Mucosa of descending colon (tissue), 3 donors: Measurements from ENCODE around the gene MAP9. TPM values are rescaled to one million over a fixed set of nuclear protein-coding genes. Genes with fewer than 3 reads are reported as not detected.
"Not testable (repeated sequence)": the region's sequence is repeated elsewhere in the genome, so short reads cannot be mapped to it uniquely, and the experiment has no call there.

Experiments
- ATAC-seq: fragments of 200-7000 bp; cut with Tn5 transposase; one replicate; pipeline ENCODE4 v1.9.1; 2020; ENCODE audit warnings: mild to moderate bottlenecking, moderate library complexity
- DNase-seq, 3 donors: peaks; one replicate each; pipeline ENCODE4 v3.0.0-alpha.2; 2020
- H3K36me3 ChIP-seq: fragments of 200-600 bp; one replicate; pipeline ENCODE4 v1.8.0; 2021; ENCODE audit warnings: low read depth, mild to moderate bottlenecking
- H3K4me1 ChIP-seq: fragments of 200-600 bp; one replicate; pipeline ENCODE4 v1.8.0; 2021; ENCODE audit warnings: low read depth, mild to moderate bottlenecking
- H3K4me3 ChIP-seq: fragments of 200-600 bp; one replicate; pipeline ENCODE4 v1.8.0; 2021; ENCODE audit warnings: mild to moderate bottlenecking
- H3K9me3 ChIP-seq: fragments of 200-600 bp; one replicate; pipeline ENCODE4 v1.8.0; 2021; ENCODE audit warnings: mild to moderate bottlenecking
- intact Hi-C, 2 donors: fragments of 100-400 bp; cut with DNase I in 1 of 2; cut with micrococcal nuclease in 1 of 2; formaldehyde crosslinking; loops; one replicate each; pipeline versions ENCODE4 v1.11.0 to v1.11.1; 2022; cut with DNase I, micrococcal nuclease
- long read RNA-seq, 2 donors: library from polyadenylated mRNA; unstranded; transcript quantifications; one replicate each; pipeline ENCODE4 v2.0.0, GENCODE V29; 2019 to 2021
- total RNA-seq, 3 donors: library from RNA; stranded (reverse); fragmentation: NEBNext Ultra II Directional in 2 of 3; extraction: Animal tissue kit (Norgen Biotek cat#: 25700) in 2 of 3; gene quantifications; one replicate each; pipeline versions ENCODE4 v1.2.1 to v1.2.4, GENCODE V29; 2021 to 2023
- TF ChIP-seq, protein P1 (sequence below): fragments of 200-600 bp; IDR thresholded peaks from one replicate; pipeline ENCODE4 v1.8.0; 2022; ENCODE audit warnings: antibody characterized with exemption, mild to moderate bottlenecking
- donor health status: DM: no; HTN: no; CAD: no; lungs with moderate emphysema.
- donor health status: DM: no; HTN: no; CAD: no.
- donor health status: DM: no; HTN: yes; CAD: no.

Gene MAP9
- total RNA-seq: 10 to 100 TPM in 1 of 3 donors, 1 to 10 TPM in 1, under 1 TPM in 1; 0.75 to 11.7 (median 2.1) TPM
- long read RNA-seq, donor 1, full-length matches to known transcripts: 1 of 9 reads
- long read RNA-seq, donor 1, partial matches to known transcripts: 2 of 9 reads
- long read RNA-seq, donor 1, other reads (novel, unspliced or antisense): 6 of 9 reads
- long read RNA-seq, donor 2: 0 reads

DNA sequence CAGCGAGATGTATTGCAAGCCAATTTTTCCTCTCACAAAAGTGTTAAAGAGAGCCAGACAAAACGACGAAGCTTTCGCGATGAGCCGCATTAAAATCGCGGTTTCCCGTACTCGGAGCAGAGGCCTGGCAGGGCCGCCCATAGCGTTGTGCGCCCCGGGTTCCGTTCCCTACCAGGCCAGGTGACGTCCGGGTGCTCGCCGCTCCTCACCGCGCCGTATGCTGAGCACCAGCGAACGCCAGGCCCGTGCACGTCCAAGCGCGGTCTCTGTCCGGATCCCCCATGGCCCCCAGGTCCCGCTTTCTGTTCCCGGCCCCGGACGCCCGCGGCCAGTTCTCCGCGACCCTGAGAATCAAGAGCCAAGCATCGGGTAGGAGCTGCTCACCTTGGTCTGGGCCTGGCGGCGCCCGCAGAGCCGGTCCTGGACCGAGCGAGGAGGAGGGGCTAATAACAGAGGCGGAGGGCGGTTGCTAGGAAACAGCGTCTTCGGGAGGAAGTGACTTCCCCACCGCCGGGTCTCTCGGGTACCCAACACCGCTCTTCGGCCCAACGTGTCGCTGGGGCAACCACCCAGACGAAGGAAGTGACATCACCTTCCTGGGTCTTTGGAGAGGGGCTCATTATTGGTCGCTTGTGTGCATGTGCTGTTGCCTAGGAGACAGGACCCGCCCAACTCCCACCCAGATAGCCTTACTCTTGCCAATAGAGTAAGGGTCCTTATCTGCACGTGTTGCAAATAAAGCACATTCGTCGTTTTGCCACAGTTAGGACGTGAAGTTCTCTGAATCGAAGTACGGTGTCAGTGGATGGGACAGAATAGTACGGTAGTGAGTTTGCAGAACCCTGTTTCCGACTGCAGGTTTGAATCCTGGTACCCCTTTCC, at the start of gene MAP9:
Gene MAP9, minus strand, starts transcription at position 579 of the 882 bp plus-strand sequence. CDS start 1,115 bp downstream, outside the sequence.
- intact Hi-C loops: no loop called here
- TF ChIP-seq, protein P1, sequence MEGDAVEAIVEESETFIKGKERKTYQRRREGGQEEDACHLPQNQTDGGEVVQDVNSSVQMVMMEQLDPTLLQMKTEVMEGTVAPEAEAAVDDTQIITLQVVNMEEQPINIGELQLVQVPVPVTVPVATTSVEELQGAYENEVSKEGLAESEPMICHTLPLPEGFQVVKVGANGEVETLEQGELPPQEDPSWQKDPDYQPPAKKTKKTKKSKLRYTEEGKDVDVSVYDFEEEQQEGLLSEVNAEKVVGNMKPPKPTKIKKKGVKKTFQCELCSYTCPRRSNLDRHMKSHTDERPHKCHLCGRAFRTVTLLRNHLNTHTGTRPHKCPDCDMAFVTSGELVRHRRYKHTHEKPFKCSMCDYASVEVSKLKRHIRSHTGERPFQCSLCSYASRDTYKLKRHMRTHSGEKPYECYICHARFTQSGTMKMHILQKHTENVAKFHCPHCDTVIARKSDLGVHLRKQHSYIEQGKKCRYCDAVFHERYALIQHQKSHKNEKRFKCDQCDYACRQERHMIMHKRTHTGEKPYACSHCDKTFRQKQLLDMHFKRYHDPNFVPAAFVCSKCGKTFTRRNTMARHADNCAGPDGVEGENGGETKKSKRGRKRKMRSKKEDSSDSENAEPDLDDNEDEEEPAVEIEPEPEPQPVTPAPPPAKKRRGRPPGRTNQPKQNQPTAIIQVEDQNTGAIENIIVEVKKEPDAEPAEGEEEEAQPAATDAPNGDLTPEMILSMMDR: no peak
- Histone ChIP-seq H3K4me1 (no peaks in the 10 kb centered on the region), H3K4me3 (no peak within 1 kb of the TSS), H3K9me3 (no peaks in the 10 kb centered on the region), H3K36me3 (no peaks in the 10 kb centered on the region)
- DNase-seq (peak; percentile 72 to 91 (median 72)), ATAC-seq (peak; percentile 95)

DNA sequence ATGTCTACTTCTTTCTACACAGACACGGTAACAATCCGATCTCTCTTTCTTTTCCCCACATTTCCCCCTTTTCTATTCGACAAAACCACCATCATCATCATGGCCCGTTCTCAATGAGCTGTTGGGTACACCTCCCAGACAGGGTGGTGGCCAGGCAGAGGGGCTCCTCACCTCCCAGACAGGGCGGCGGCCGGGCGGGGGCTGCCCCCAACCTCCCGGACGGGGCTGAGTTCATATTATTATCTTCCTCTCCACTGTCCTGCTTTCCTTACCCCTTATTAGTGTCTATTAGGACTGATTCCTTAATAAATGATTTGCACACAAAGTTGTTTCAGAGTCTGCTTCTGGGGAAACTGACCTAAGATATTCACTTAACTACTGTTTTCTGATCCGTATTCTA, 48.0 kb upstream of the MAP9 start:
- intact Hi-C loops, H3K36me3 ChIP-seq, ATAC-seq, H3K4me3 ChIP-seq, H3K9me3 ChIP-seq, H3K4me1 ChIP-seq, DNase-seq: not testable (repeated sequence)

DNA sequence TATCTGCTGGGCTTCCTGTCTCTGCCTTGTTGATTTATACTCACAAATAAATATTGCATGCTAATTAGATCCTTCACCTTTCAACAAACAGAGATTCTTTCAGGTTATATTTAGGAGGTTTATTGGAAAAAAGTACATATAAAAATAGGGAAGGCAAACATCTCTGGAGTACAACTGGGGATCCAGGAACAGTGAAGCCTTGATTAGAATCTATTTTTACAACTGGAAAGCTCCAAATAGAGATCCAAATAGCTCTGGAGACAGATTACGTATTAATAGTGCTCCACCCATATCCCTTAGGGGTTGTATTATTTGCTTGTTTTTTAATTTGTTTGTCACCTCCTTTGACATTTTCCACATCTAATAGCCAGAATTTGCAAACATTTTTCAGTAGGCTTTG, 46.9 kb upstream of the MAP9 start:
- no peak overlapping the region for H3K4me3 ChIP-seq
- H3K36me3 ChIP-seq: no peaks in the 10 kb centered on the region
- TF ChIP-seq, protein P1: no peak
- H3K9me3 ChIP-seq: peaks cover 4% of the 10 kb centered on the region
- no peaks in the 10 kb centered on the region for H3K4me1 ChIP-seq
- ATAC-seq (no peak), DNase-seq (no peak)
- intact Hi-C loops: no loop called here

DNA sequence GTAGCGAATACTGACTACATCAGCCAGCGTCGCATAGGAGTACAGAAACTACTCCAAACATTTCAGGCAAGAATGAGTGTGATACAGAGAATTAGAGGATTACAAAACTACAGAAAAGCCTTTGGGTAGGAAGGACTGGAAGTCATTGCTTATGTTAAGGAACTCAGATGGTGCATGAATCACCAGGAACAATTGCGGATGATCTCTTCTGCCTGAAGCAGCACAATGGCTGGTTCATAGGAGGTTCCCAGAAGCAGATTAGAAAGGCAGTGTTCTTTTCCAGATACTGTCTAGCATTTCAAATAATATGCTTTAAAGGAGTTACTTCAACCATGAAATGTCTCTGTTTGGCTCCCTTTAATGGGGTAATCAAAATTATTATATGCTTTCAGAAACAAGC, 42.5 kb upstream of the MAP9 start:
- DNase-seq: no peak
- no peaks in the 10 kb centered on the region for H3K36me3 ChIP-seq
- TF ChIP-seq, protein P1: no peak
- H3K4me3 ChIP-seq: no peak overlapping the region
- intact Hi-C loops: loop anchor here in 1 of 2 donors (10.0 kb wide), 2 partner anchors 366 to 536 kb away; partner anchors contain the start of gene CTSO
- H3K9me3 ChIP-seq: no peaks in the 10 kb centered on the region
- no peaks in the 10 kb centered on the region for H3K4me1 ChIP-seq
- no peak for ATAC-seq

DNA sequence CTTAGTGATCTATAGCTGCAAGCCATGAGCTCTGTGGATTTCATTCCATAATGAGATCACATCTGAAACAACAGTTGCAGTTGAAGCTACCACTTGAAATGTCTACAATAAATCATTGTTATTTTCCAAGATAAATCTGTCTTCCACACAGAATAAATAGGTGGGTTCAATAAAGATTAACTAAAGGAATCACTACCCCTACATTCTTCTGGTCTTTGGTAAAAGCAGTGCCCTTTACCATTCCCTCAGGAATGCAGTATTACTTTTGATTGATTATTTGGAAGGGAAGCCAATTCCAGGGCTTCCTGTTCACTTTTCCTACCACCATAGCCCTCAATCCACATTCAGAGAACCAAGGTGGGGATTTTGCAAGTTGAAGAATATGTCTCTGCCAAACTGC, 38.9 kb upstream of the MAP9 start:
- no peaks in the 10 kb centered on the region for H3K9me3 ChIP-seq
- H3K36me3 ChIP-seq: no peaks in the 10 kb centered on the region
- no peaks in the 10 kb centered on the region for H3K4me1 ChIP-seq
- ATAC-seq: no peak
- intact Hi-C loops: loop anchor here in 1 of 2 donors (10.0 kb wide), 2 partner anchors 369 to 539 kb away; partner anchors contain the start of gene CTSO
- no peak overlapping the region for H3K4me3 ChIP-seq
- DNase-seq: no peak
- TF ChIP-seq, protein P1: no peak

DNA sequence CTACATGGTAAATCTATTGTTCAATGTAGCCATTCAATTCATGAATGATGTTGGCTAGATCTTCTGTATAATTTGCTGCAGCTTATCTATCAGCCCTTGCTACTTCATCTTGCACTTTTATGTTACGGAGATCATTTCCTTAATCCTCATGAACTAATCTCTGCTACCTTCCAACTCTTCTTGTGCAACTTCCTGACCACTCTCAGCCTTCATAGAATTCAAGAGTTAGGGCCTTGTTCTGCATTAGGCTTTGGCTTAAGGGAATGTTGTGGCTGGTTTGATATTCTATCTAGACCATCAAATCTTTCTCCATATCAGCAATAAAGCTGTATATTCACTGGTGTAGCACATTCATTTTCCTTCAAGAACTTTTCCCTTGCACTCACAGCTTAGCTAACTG, 36.7 kb upstream of the MAP9 start:
- intact Hi-C loops: loop anchor here in 1 of 2 donors (10.0 kb wide), 2 partner anchors 371 to 541 kb away; partner anchors contain the start of gene CTSO
- Histone ChIP-seq H3K4me3 (no peak overlapping the region), H3K9me3 (no peaks in the 10 kb centered on the region), H3K36me3 (no peaks in the 10 kb centered on the region), H3K4me1 (no peaks in the 10 kb centered on the region)
- no peak for ATAC-seq
- TF ChIP-seq, protein P1: no peak
- no peak for DNase-seq
